Stomach (tissue), 4 donors: ENCODE results near the gene ERG.

Experiments
- CTCF ChIP-seq, 7 experiments: fragments of 450-650 bp in 4 of 7; fragments of 200-600 bp in 3 of 7; sonication (generic) in 3 of 7; IDR thresholded peaks; one replicate each; pipeline ENCODE4 v1.5.1; 2016 to 2019; ENCODE audit warnings: antibody characterized with exemption in 7 of 7, control low read depth in 2 of 7, mild to moderate bottlenecking in 1 of 7
- EP300 ChIP-seq: sonication (generic); formaldehyde crosslinking; IDR thresholded peaks from one replicate; pipeline ENCODE4 v1.6.1; 2017; ENCODE audit warnings: antibody characterized with exemption
- POLR2AphosphoS5 ChIP-seq, 3 donors: sonication (generic); formaldehyde crosslinking; IDR thresholded peaks; one replicate each; pipeline ENCODE4 v1.6.1; 2016; ENCODE audit warnings: antibody characterized with exemption in 3 of 3

DNA sequence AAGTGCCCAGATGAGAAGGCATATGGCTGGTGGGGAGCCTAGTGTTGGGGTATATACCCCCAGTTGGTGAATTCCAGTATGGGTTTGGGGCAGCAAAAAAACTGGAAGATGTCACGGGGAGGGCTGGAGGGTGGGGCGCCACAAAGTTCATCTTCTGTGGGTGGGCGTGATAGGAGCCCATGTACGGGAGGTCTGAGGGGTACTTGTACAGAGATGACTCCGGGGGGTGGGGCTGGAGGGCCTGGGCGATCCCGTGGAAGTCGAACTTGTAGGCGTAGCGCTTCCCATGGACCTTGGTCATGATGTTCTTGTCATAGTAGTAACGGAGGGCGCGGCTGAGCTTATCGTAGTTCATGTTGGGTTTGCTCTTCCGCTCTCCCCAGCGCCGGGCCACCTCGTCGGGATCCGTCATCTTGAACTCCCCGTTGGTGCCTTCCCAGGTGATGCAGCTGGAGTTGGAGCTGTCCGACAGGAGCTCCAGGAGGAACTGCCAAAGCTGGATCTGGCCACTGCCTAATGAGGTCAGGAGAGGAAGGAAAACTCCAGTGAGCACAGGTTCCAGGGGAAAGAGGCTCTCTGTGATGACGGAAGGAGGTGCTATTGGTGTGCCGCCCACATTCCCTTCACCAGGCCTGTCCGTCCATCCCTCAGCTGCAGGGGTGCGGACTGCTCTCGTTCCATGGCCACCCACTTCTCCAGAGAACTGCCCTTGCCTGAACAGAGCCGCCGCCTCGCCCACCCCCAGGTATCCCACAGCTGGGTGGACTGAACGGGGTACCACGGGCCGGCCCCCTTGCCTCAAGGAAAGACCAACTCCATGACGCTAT is 114.7 kb downstream of the ERG start:
- TF ChIP-seq CTCF (IDR thresholded peaks at IDR 0.05) (no peak), EP300 (no peak), POLR2AphosphoS5 (IDR thresholded peaks at IDR 0.05) (no peak)
